Kidney (tissue), 14 donors: ENCODE data around the gene LIFR. TPM values are rescaled to one million over a fixed set of nuclear protein-coding genes. Genes with fewer than 3 reads are reported as not detected.

Experiments
- DNase-seq, 5 donors: peaks; one replicate each; pipeline ENCODE4 v3.0.0-alpha.2; 2013 to 2020
- FAIRE-seq: peaks from 2 replicates; lab custom pipeline; 2012; peaks lifted over from hg19 to GRCh38; lab: Jason Lieb, UNC
- H3K27ac ChIP-seq, 2 donors: one replicate each; pipeline ENCODE4 v1.7.0; 2013; ENCODE audit warnings: low read depth in 2 of 2, low read length in 2 of 2, inconsistent platforms in 1 of 2
- H3K27me3 ChIP-seq: one replicate; pipeline ENCODE4 v1.7.1; 2013; ENCODE audit warnings: low read length, inconsistent platforms; ENCODE audit not compliant: control insufficient read depth, insufficient read depth
- H3K36me3 ChIP-seq, 3 donors: one replicate each; pipeline versions ENCODE4 v1.7.0 to v1.7.1; 2013; ENCODE audit warnings: low read length in 3 of 3, control low read depth in 1 of 3, inconsistent platforms in 1 of 3; ENCODE audit not compliant: insufficient read depth in 3 of 3, control insufficient read depth in 2 of 3
- H3K4me1 ChIP-seq, 3 donors: one replicate each; pipeline versions ENCODE4 v1.7.0 to v1.7.1; 2013; ENCODE audit warnings: low read length in 3 of 3, inconsistent platforms in 1 of 3, low read depth in 1 of 3; ENCODE audit not compliant: control insufficient read depth in 2 of 3, insufficient read depth in 2 of 3
- H3K4me3 ChIP-seq, 3 donors: one replicate each; pipeline versions ENCODE4 v1.7.0 to v1.8.1; 2013; ENCODE audit warnings: low read length in 3 of 3, control low read depth in 1 of 3, inconsistent platforms in 1 of 3
- H3K9ac ChIP-seq, 3 donors: one replicate each; pipeline versions ENCODE4 v1.7.0 to v1.7.1; 2013; ENCODE audit warnings: low read length in 3 of 3, control low read depth in 1 of 3, inconsistent platforms in 1 of 3
- H3K9me3 ChIP-seq, 3 donors: one replicate each; pipeline versions ENCODE4 v1.7.0 to v1.7.1; 2013; ENCODE audit warnings: low read length in 3 of 3, control low read depth in 1 of 3, inconsistent platforms in 1 of 3; ENCODE audit not compliant: control insufficient read depth in 2 of 3, insufficient read depth in 1 of 3
- intact Hi-C: fragments of 100-400 bp; cut with DNase I; formaldehyde crosslinking; loops from one replicate; pipeline ENCODE4 v1.11.1; 2022
- polyA plus RNA-seq: library from polyadenylated mRNA; stranded (reverse); fragments of 350-450 nt; fragmentation: Illumina TruSeq; extraction: RNeasy Lipid Tissue Mini Kit (QIAGEN cat#74804); gene quantifications from one replicate; pipeline ENCODE4 v1.2.3, GENCODE V29; 2014; ENCODE audit warnings: low read depth, low replicate concordance; ENCODE audit not compliant: insufficient read depth
- total RNA-seq: library from RNA; stranded (reverse); fragmentation: NEBNext Ultra II Directional; extraction: Animal tissue kit (Norgen Biotek cat#: 25700); gene quantifications from one replicate; pipeline ENCODE4 v1.2.1, GENCODE V29; 2021
- TF ChIP-seq, protein P1 (sequence below): IDR thresholded peaks from 3 replicates; pipeline ENCODE4 v1.5.1; 2012; ENCODE audit warnings: mild to moderate bottlenecking, moderate library complexity, borderline replicate concordance; ENCODE audit not compliant: insufficient read depth; ENCODE audit errors: extremely low read depth
- donor health status: control.
- donor health status: control.
- donor health status: control.
- donor health status: control.
- donor health status: control.
- donor health status: DM: yes; HTN: yes; CAD: no.
- donor health status: Normal renal cell carcinoma (clear cell type).

The LIFR gene
- total and polyA plus RNA-seq, 2 donors from 2014 or later, result 8.5 to 90.1 TPM

GRCh38 chr5:38563624-38564023, 7.2 kb upstream of the LIFR start:
- TF ChIP-seq, protein P1, sequence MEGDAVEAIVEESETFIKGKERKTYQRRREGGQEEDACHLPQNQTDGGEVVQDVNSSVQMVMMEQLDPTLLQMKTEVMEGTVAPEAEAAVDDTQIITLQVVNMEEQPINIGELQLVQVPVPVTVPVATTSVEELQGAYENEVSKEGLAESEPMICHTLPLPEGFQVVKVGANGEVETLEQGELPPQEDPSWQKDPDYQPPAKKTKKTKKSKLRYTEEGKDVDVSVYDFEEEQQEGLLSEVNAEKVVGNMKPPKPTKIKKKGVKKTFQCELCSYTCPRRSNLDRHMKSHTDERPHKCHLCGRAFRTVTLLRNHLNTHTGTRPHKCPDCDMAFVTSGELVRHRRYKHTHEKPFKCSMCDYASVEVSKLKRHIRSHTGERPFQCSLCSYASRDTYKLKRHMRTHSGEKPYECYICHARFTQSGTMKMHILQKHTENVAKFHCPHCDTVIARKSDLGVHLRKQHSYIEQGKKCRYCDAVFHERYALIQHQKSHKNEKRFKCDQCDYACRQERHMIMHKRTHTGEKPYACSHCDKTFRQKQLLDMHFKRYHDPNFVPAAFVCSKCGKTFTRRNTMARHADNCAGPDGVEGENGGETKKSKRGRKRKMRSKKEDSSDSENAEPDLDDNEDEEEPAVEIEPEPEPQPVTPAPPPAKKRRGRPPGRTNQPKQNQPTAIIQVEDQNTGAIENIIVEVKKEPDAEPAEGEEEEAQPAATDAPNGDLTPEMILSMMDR, result no peak
- H3K4me1 ChIP-seq, result peaks cover 1 to 17% (median 5%) of the 10 kb centered on the region in 3 donors
- no peaks in the 10 kb centered on the region for H3K9me3 ChIP-seq
- H3K36me3 ChIP-seq, result no peaks in the 10 kb centered on the region
- FAIRE-seq (no peak), DNase-seq (peak in 4 of 5 donors; percentile 55 to 81 (median 75))
- H3K9ac ChIP-seq, result no peak overlapping the region
- H3K4me3 ChIP-seq, result no peak overlapping the region
- H3K27ac ChIP-seq, result peak overlapping the region in 1 of 2 donors; percentile 51
- H3K27me3 ChIP-seq, result no peaks in the 10 kb centered on the region
- intact Hi-C loops, result no loop called here

DNA sequence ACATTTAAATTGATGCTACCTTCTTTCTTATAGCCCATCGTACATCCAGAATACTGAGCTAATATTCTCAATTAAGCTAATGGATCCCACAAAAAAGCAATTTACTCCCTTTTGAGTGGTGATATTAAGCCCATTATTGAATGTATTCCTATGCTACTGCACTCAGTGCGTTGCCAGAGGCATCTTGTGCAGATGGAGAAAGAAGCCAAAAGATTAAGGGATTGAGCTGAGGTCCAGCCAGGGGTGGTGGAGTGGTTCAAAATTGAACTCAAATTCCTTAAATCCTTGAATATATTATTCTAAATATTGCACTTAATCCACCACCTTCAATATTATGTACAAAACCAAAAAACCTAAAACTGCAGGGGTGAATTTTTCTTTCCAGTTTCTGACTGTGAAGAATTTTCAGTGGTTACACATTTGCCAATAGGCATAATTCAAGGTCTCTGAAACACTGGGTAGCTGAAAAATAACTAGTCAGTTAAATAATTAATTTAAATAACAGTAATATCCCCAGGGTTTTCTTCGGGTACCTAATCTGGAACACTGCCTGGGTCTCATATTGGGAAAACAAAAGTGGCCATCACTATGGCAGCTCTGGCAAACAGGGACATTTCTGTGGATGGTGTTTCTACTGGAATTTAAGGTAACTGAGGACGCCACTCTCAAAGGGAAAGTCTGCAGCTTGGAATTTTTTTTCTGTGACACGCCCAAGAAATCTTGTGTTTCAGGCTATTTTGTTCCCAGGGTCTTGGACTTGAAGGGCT, 6.2 kb upstream of the LIFR start:
- Histone ChIP-seq H3K9me3 (no peaks in the 10 kb centered on the region), H3K4me1 (peaks cover 2 to 17% (median 5%) of the 10 kb centered on the region in 3 donors), H3K4me3 (peak overlapping the region in 1 of 3 donors; percentile 10), H3K27ac (no peak overlapping the region), H3K36me3 (no peaks in the 10 kb centered on the region), H3K27me3 (no peaks in the 10 kb centered on the region), H3K9ac (no peak overlapping the region)
- DNase-seq, result no peak
- no peak for FAIRE-seq
- intact Hi-C loops, result no loop called here
- TF ChIP-seq, protein P1, result no peak

- DNase-seq (no peak), FAIRE-seq (no peak)
- Histone ChIP-seq H3K9ac (no peak overlapping the region), H3K36me3 (no peaks in the 10 kb centered on the region), H3K4me1 (peaks cover 2 to 17% (median 5%) of the 10 kb centered on the region in 3 donors), H3K9me3 (no peaks in the 10 kb centered on the region), H3K27ac (no peak overlapping the region), H3K27me3 (no peaks in the 10 kb centered on the region), H3K4me3 (no peak overlapping the region)
- intact Hi-C loops, result no loop called here
- TF ChIP-seq, protein P1, result no peak
Observed at GRCh38 chr5:38559428-38559827, 3.0 kb upstream of the LIFR start.
